AG09319 (cell line): ENCODE data around the gene WAC.

Experiments
- DNase-seq: peaks from one replicate; pipeline ENCODE4 v3.0.0-alpha.2; 2010; ENCODE audit warnings: low read depth; ENCODE audit errors: extremely low read depth
- TF ChIP-seq, protein P1 (sequence below): IDR thresholded peaks from 2 replicates; pipeline ENCODE4 v1.5.1; 2011; ENCODE audit warnings: low read depth, mild to moderate bottlenecking, inconsistent platforms, low read length, moderate library complexity

WAC gene

DNA sequence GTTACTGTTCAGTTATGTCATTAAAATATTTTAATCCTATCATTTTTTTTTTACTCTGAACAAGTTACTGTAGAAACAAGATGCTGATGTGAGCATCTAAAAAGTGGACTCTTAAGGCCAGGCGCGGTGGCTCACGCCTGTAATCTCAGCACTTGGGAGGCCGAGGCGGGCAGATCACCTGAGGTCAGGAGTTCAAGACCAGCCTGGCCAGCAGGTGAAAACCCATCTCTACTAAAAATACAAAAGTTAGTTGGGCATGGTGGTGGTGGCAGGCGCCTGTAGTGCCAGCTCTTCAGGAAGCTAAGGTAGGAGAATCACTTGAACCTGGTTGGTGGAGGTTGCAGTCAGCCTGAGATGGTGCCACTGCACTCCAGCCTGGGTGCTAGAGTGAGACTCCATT, 2.9 kb downstream of the WAC start:
- no peak for DNase-seq
- TF ChIP-seq, protein P1, sequence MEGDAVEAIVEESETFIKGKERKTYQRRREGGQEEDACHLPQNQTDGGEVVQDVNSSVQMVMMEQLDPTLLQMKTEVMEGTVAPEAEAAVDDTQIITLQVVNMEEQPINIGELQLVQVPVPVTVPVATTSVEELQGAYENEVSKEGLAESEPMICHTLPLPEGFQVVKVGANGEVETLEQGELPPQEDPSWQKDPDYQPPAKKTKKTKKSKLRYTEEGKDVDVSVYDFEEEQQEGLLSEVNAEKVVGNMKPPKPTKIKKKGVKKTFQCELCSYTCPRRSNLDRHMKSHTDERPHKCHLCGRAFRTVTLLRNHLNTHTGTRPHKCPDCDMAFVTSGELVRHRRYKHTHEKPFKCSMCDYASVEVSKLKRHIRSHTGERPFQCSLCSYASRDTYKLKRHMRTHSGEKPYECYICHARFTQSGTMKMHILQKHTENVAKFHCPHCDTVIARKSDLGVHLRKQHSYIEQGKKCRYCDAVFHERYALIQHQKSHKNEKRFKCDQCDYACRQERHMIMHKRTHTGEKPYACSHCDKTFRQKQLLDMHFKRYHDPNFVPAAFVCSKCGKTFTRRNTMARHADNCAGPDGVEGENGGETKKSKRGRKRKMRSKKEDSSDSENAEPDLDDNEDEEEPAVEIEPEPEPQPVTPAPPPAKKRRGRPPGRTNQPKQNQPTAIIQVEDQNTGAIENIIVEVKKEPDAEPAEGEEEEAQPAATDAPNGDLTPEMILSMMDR: no peak

DNA sequence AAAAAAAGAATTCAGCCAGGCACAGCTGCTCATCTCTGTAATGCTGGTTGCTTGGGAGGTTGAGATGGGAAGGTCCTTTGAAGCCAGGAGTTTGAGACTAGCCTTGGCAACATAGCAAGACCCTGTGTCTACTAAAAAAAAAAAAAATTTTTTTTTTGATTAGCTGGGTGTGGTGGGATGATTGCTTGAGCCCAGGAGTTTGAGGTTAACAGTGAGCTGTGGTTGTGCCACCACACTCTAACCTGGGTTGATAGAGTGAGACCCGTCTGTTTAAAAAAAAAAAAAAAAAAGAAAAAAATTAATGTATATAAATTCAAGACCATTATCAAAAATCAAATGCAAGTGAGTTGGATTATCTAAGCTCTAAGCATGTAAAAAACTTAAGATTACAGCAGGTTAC, 5.7 kb downstream of the WAC start:
- TF ChIP-seq, protein P1: no peak
- DNase-seq: no peak

DNA sequence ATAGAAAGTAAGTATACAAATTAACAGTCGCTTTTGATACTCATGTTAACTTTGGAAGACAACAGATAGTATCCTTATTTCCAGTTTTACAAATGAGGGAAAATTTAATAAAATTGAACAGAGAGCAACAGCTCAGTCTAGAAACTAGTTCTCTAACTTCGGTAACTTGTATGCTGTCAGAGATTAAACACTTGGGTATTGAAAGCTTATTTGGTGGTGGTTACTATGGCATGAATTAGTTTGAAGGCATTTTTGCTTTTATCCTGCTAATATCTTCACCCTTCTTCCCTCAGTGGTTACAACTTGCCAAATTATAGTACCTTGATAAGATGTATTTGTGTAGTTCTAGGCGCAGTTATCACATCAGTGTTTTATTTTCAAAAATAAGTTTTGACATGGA, 7.2 kb downstream of the WAC start:
- no peak for DNase-seq
- TF ChIP-seq, protein P1: no peak

DNA sequence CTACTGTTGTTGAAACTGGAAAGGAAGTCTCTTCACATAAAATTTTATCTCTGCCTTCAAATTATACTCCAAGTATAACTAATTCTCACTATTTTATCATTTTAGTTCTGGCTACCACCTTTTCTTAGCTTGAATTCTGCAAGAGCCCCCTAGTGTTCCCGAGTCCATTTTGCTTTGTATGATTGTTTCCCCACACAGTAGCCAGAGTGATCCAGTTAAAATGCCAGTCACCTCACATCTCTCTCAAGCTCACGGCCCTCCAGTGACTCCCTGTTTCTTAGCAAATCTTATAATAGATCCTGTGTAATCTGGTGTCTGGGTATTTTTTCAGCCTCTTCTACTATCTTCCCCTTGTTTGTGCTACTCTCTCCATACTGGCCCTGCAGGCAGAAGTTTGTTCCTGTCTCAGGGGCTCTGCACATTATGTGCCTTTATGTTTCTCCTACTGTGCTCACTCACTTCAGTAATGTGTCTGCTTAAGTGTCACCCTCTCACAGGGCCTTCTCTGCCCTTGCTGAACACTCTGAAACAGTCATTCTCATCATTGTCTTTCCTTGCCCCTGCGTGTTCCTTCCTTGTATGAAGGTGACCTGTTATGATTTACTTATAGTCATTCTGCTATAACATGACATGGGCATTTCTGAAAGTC, 8.9 kb downstream of the WAC start:
- TF ChIP-seq, protein P1: no peak; the same call in none of the 2 replicates
- DNase-seq: no peak

DNA sequence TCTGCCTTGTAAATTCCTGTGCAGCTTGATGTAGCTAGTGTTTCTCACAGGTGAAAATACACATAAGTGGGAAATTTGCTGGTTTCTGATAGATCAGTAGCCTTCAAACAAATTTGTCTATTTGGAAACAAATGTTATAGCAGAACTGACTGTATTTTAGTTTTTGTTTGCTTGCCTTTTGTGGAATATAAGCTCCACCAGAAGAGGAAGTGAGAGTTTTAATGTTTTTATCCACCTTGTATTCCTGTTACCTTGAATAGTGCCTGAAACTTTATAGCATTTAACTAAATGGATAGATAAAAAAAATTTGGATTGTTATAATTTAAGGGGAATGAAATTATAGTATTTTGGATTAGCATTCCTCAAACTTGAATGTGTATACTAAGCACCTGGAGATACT, 9.8 kb downstream of the WAC start:
- no peak for DNase-seq
- TF ChIP-seq, protein P1: no peak

DNA sequence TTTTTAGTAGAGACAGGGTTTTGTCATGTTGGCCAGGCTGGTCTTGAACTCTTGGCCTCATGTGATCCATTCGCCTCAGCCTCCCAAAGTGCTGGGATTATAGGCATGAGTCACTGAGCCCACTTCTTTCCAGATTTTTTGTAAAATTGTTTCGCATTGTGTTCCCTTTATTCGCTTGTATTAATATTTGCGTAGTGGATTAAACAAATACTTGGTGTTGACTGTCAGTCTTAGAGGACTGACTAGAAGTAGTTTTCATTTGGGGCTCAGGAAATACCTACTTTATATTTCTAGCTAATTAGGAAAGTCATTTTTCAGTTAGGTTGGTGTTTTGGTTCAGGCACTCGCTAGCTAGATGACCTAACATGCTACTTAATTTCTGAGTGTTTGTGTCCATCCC, 11.1 kb downstream of the WAC start:
- TF ChIP-seq, protein P1: no peak
- no peak for DNase-seq

DNA sequence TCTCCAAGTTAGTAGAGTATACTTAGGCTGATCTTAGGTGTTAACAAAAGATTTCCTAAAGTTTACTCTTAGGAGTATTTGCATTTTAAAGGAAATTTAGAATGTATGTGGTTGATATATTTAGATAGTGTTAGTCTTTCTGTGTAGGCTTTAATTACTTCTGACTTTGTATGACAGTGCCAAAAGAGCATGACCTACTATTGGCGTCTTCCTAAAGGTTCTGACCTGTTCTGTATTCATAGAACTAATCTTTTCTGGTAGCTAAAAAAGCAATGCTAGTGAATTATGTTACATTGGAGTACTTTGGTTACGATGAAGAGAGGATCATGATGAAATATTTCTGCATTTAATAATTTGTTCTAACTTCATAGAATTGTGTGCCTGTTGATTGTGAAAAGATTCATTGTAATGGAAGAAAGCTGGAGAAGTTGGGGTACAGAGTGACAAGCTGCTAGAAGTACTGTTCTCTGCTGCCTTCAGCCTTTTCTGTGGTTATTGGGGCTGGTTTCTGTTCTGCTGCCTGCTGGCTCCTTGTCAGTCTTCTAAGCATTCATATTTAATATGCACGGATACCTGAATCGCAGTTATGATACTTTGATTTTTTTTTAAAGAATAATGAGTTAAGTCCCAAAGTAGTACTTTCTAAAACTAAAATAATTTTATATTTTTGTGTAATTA, 13.2 kb downstream of the WAC start:
- TF ChIP-seq, protein P1: no peak
- DNase-seq: no peak
